Lung (tissue), 12 donors: Measurements from ENCODE around the gene DIDO1. TPM values are rescaled to one million over a fixed set of nuclear protein-coding genes. Genes with fewer than 3 reads are reported as not detected.

Source experiments
- ATAC-seq: fragments of 200-7000 bp; cut with Tn5 transposase; one replicate; pipeline ENCODE4 v1.9.1; 2020; ENCODE audit warnings: moderate number of reproducible peaks; ENCODE audit not compliant: insufficient read depth, low FRiP score
- DNase-seq, 3 donors: peaks; one replicate each; pipeline ENCODE4 v3.0.0-alpha.2; 2013 to 2017
- H3K27ac ChIP-seq, 2 donors: one replicate each; pipeline ENCODE4 v1.5.1; 2013; ENCODE audit warnings: mild to moderate bottlenecking in 2 of 2, moderate library complexity in 2 of 2, control low read depth in 1 of 2, inconsistent platforms in 1 of 2, low read depth in 1 of 2, low read length in 1 of 2
- H3K27me3 ChIP-seq, 3 donors: one replicate each; pipeline ENCODE4 v1.5.1; 2013; ENCODE audit warnings: low read length in 2 of 3; ENCODE audit not compliant: control insufficient read depth in 3 of 3, insufficient read depth in 3 of 3
- H3K36me3 ChIP-seq, 4 donors: one replicate each; pipeline ENCODE4 v1.5.1; 2013; ENCODE audit warnings: low read length in 4 of 4, mild to moderate bottlenecking in 1 of 4, moderate library complexity in 1 of 4; ENCODE audit not compliant: control insufficient read depth in 4 of 4, insufficient read depth in 4 of 4
- H3K4me1 ChIP-seq, 5 donors: one replicate each; pipeline ENCODE4 v1.5.1; 2013; ENCODE audit warnings: low read length in 5 of 5, mild to moderate bottlenecking in 2 of 5, moderate library complexity in 1 of 5; ENCODE audit not compliant: control insufficient read depth in 5 of 5, insufficient read depth in 5 of 5
- H3K4me3 ChIP-seq: one replicate; pipeline ENCODE4 v1.5.1; 2013; ENCODE audit warnings: mild to moderate bottlenecking, control low read depth, moderate library complexity
- H3K9ac ChIP-seq, 2 donors: one replicate each; pipeline ENCODE4 v1.5.1; 2013; ENCODE audit warnings: low read length in 2 of 2, control low read depth in 1 of 2; ENCODE audit not compliant: insufficient read depth in 1 of 2
- H3K9me3 ChIP-seq, 4 donors: one replicate each; pipeline ENCODE4 v1.5.1; 2013; ENCODE audit warnings: low read length in 3 of 4, mild to moderate bottlenecking in 1 of 4, moderate library complexity in 1 of 4; ENCODE audit not compliant: control insufficient read depth in 4 of 4, insufficient read depth in 3 of 4
- CTCF ChIP-seq: IDR thresholded peaks from 2 replicates; pipeline ENCODE4 v1.5.1; 2012; ENCODE audit warnings: mild to moderate bottlenecking; ENCODE audit errors: control extremely low read depth, extremely low read depth
- WGBS, 2 donors: extraction: QIAGEN DNeasy Blood & Tissue Kit; methylation state at CpG; one replicate each; pipeline ENCODE4 v1.1.7; 2013; 5-methylcytosine and 5-hydroxymethylcytosine counted together
- polyA plus RNA-seq, 2 donors: library from polyadenylated mRNA; stranded (reverse); fragments of 200-250 nt; gene quantifications; one replicate each; pipeline ENCODE4 v1.2.1, GENCODE V29; 2013
- total RNA-seq, 2 donors: library from RNA; depleted of rRNA in 1 of 2; stranded (reverse); fragments of >200 nt in 1 of 2; gene quantifications; one replicate each; pipeline ENCODE4 v1.2.1, GENCODE V29; 2014 to 2021
- donor health status: control.
- donor health status: control.
- donor health status: Bipolar disorder and iron deficiency.
- donor health status: healthy.
- donor health status: DM: yes; HTN: yes; CAD: no.

DIDO1 gene
- total and polyA plus RNA-seq, 4 donors, result 19.6 to 71.2 (median 35.8) TPM

GRCh38 chr20:62836967-62837490 lies 89.3 kb downstream of the DIDO1 start:
- TF ChIP-seq CTCF, result no peak
- Histone ChIP-seq H3K36me3 (peaks cover 0 to 3% (median 0%) of the 10 kb centered on the region in 4 donors), H3K9me3 (no peaks in the 10 kb centered on the region), H3K27ac (no peak overlapping the region), H3K27me3 (no peaks in the 10 kb centered on the region), H3K4me3 (no peak overlapping the region), H3K9ac (no peak overlapping the region), H3K4me1 (peaks cover 0 to 12% (median 0%) of the 10 kb centered on the region in 5 donors)
- DNase-seq, result no peak
- WGBS, 2 donors, result 92 to 94% methylated on average over 19 of the region's 19 CpGs
- ATAC-seq, result no peak

GRCh38 chr20:62835931-62836861 lies 90.1 kb downstream of the DIDO1 start:
- H3K4me1 ChIP-seq, result peaks cover 0 to 20% (median 7%) of the 10 kb centered on the region in 5 donors
- no peak overlapping the region for H3K9ac ChIP-seq
- DNase-seq (no peak), ATAC-seq (no peak)
- H3K27ac ChIP-seq, result no peak overlapping the region
- H3K4me3 ChIP-seq, result no peak overlapping the region
- TF ChIP-seq CTCF, result no peak
- 73 to 81% methylated on average over 47 to 52 of the region's 52 CpGs for WGBS, 2 donors
- H3K9me3 ChIP-seq, result no peaks in the 10 kb centered on the region
- H3K27me3 ChIP-seq, result no peaks in the 10 kb centered on the region
- H3K36me3 ChIP-seq, result peaks cover 0 to 2% (median 0%) of the 10 kb centered on the region in 4 donors

- no peaks in the 10 kb centered on the region for H3K36me3 ChIP-seq
- TF ChIP-seq CTCF, result no peak
- H3K4me1 ChIP-seq, result peaks cover 0 to 24% (median 7%) of the 10 kb centered on the region in 5 donors
- no peak overlapping the region for H3K27ac ChIP-seq
- ATAC-seq (no peak), DNase-seq (no peak)
- no peaks in the 10 kb centered on the region for H3K9me3 ChIP-seq
- H3K27me3 ChIP-seq, result no peaks in the 10 kb centered on the region
- no peak overlapping the region for H3K4me3 ChIP-seq
- 91 to 96% methylated on average over 24 of the region's 24 CpGs for WGBS, 2 donors
- no peak overlapping the region for H3K9ac ChIP-seq
Measured at GRCh38 chr20:62834967-62835730, 91.2 kb downstream of the DIDO1 start.
